Activated T-cell treated with anti-CD3 and anti-CD28 coated beads for 4 hours (primary cell): Measurements from ENCODE around the gene MARCKS.

Experiments
- DNase-seq: peaks from one replicate; pipeline ENCODE4 v3.0.0-alpha.2; 2020

Gene MARCKS

GRCh38 chr6:113854531-113855499 lies 2.3 kb upstream of the MARCKS start:
- DNase-seq = no peak

DNA sequence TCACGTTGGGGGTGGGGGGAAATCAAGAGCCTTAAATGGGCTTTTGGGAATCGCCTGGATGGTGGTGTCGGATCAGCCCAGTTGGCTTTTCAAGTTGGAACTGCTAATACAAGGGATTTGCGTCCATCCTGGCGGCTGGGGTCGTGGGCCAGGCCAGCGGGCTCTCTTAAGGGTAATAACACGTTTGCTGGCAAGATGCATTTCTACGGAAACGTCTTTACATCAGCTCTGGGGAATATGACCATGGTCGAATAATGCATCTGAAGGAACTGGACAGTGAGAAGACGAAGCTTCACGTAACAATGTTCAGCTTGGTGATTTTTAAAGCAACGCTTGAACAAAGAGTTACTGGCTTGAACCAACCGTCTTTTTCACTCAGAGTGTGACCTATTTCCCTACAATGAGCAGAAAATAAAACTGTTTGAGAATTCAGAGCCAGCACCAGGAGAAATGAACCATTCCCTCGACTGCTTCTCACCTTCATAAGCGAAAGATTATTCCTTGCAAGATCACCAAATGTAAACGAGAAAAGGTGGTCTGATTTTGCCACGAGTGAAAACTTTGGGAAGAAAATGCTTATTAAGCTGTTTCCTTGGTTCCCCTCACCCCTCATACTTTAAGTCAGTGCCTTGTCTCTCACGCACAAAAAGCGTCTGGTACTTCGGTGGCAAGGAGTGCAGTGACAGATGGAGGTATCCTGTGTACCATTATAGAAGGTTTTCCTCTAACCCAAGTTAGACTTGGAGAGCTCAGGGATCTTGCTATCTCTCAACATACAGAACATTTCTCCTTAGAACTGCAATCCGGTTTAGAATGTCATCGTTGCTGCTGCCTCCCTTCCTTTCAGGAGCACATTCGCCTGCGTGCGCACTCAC lies 1.4 kb upstream of the MARCKS start:
- DNase-seq = no peak

DNA sequence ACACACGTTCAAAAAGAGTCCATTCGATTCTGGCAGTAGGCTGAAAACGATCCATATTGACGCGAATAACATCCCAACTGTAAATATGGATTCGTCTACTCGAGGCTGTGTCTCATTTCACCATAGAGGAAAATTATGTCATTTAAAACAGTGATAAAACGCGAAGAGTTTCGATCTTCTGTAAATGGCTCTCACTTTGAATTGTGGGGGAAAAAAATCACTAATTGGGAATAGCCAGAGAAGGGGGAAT lies 845 bp upstream of the MARCKS start:
- no peak for DNase-seq

DNA sequence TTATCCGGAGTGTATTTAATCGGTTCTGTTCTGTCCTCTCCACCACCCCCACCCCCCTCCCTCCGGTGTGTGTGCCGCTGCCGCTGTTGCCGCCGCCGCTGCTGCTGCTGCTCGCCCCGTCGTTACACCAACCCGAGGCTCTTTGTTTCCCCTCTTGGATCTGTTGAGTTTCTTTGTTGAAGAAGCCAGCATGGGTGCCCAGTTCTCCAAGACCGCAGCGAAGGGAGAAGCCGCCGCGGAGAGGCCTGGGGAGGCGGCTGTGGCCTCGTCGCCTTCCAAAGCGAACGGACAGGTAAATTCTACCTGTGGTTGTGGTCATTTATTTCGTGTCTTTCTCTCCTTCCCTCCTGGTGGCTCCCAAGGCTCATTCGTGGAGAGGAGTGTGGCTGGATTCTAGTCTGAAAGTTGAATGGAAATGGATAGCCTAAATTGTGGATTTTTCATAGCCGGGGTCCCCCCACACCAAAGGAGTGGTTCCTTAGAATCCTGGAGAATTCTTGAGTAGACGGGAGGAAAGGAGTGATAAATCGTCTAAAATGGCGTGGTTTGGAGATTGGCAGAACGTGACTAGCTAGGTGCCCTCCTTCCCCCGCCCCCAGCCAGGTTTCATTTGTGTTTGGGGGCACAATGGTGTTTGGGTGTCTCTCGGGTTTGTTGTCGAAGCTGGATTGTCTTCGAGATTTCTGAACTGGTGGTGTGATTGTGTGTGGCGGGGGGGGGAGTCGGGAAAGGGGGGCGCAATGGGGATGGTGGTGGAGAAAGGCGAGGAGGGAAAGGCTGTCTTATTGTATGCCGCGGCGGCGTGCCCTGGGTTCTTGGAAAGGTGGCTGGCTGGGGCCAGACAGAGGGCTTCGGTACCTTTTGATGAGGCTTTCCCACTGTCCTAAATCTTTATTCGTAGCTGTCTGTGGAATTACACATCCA lies 673 bp downstream of the MARCKS start:
- no peak for DNase-seq

DNA sequence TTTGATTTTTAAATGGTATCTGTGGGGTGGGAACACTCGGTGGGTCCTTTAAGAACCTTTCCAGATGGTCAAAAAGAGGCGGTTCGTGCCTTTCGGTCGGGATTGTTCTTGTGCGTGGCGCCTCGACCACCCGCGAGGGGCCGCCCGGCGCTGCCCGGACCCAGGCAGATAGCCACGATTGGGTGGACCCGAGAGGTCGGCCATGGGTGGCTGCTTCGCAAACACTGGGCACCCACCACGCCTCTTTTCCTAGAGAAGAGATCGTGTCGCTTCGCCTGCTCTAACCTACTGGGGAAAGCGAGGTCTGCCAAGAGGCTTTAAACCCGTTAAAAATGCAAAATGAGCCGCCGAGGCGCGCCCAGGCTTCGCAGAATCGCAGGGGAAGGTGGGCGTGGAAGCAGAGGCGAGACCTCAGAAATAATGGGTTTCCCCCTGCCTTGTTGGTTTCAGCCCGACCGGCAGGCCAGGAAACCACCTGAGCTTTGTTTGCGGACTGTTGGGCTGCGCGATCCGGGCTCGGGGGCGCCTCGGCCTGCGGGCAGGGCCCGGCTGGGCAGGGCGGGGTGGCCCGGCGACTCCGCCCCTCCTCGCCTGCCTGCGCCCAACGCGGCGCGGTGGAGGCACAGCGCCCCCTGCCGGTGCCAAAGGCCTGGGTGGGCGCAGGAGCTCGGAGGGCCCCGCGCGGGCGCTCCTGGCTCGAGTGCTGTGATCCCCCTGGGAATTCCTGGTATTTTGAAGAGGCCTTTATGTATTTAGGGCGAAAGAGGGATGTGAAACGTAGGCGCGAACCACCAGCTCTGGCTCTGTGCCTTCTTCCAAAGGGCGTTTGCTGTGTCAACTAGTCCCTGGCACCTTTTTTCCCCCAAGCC lies 1.6 kb downstream of the MARCKS start:
- DNase-seq = peak; percentile 53

GRCh38 chr6:113859349-113860180 lies 2.4 kb downstream of the MARCKS start:
- no peak for DNase-seq

DNA sequence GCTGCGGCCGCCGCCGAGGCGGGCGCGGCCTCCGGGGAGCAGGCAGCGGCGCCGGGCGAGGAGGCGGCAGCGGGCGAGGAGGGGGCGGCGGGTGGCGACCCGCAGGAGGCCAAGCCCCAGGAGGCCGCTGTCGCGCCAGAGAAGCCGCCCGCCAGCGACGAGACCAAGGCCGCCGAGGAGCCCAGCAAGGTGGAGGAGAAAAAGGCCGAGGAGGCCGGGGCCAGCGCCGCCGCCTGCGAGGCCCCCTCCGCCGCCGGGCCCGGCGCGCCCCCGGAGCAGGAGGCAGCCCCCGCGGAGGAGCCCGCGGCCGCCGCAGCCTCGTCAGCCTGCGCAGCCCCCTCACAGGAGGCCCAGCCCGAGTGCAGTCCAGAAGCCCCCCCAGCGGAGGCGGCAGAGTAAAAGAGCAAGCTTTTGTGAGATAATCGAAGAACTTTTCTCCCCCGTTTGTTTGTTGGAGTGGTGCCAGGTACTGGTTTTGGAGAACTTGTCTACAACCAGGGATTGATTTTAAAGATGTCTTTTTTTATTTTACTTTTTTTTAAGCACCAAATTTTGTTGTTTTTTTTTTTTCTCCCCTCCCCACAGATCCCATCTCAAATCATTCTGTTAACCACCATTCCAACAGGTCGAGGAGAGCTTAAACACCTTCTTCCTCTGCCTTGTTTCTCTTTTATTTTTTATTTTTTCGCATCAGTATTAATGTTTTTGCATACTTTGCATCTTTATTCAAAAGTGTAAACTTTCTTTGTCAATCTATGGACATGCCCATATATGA lies 3.2 kb downstream of the MARCKS start:
- DNase-seq = no peak

DNA sequence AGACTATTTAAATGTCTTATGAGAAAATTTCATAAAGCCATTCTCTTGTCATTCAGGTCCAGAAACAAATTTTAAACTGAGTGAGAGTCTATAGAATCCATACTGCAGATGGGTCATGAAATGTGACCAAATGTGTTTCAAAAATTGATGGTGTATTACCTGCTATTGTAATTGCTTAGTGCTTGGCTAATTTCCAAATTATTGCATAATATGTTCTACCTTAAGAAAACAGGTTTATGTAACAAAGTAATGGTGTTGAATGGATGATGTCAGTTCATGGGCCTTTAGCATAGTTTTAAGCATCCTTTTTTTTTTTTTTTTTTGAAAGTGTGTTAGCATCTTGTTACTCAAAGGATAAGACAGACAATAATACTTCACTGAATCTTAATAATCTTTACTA lies 5.0 kb downstream of the MARCKS start:
- no peak for DNase-seq

GRCh38 chr6:113870917-113871316 lies 13.8 kb downstream of the MARCKS start:
- no peak for DNase-seq

GRCh38 chr6:113871975-113872374 lies 14.8 kb downstream of the MARCKS start:
- DNase-seq = no peak

- DNase-seq = no peak
Measured at GRCh38 chr6:113873043-113873667, 16.0 kb downstream of the MARCKS start.

DNA sequence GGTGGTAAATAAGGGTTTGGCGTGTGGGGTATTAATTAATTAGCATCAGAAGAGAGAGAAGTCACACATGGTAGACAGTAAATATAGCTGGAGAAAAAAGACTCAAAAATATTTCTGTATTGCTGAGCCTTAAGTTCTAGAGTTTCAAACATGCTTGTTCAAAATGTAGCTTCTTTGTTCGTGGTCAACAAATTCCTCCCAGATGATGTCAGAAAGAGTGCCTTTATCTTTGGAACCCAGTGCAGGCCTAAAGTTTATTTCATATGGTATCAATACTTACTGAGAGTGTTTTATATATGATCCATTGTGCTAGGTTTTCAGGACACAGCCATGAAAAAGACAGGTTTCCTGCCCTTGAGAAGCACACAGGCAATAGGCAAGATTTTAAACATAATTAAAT lies 18.3 kb downstream of the MARCKS start:
- DNase-seq = no peak

DNA sequence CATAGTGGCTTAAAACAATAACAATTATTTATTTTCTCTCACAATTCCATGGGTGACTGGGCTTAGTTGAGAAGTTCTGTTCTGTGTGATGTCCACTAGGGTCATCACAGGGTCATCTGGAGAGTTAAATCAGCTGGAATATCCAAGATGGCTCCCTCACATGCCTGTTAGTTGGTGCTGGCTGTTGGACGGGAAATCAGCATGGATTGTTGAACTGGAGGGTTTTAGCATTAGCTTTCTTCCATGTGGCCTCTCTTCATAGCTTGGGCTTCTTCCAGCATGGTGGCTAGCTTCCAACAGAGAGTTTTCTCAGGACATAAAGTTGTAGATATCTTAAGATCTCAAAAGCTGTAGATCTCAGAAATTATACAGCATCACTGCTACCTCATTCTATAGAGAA lies 19.6 kb downstream of the MARCKS start:
- DNase-seq = no peak

- no peak for DNase-seq
Measured at GRCh38 chr6:113879186-113880096, 22.3 kb downstream of the MARCKS start.

- DNase-seq = no peak
Measured at GRCh38 chr6:113881478-113881980, 24.4 kb downstream of the MARCKS start.

DNA sequence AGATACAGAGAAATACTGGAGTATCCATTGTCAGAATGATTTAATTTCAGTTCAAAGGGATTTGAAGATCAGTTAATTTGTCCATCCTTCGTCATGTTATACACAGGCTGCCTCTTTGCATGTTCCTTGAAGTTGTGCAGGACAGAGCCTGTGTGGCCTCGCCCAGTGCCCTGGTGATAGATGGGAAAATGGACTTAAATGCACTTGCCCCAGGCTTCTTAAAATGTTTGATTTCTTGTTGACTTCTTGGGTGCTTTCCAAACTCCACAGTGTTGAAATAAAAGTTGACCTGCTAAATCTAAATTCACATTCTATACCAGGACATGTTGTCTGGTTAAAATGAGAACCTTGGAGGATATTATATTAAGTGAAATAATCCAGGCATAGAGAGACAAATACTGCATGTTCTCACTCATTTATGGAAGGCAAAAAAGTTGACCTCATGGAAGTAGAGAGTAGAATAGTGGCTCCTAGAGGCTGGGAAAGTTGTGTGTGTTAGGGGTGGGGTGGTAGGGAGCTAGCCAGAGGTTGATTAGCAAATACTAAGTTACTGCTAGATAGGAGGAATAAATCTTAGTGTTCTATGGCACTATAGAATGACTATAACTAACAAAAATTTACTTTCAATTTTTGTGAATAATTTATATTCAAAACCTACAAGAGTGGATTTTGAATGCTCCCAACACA lies 25.3 kb downstream of the MARCKS start:
- no peak for DNase-seq

DNA sequence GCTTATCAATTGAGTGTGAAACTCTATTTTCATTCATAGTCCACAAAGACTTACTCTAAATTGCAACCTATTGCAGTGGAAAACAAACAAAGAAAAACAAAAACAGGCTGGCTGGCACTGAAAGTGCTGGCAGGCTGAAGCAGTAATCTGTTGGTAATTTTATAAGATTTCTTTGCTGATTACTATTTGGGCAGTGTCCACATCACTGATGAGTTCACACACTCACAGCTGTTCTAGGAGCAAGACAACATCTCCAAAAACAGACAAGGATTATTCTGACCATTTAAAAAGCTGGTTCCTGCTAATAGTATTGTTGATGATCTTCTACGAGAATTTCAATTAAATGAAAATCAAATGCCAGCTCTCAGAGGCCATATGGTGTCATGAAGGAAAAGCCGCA lies 26.9 kb downstream of the MARCKS start:
- no peak for DNase-seq

DNA sequence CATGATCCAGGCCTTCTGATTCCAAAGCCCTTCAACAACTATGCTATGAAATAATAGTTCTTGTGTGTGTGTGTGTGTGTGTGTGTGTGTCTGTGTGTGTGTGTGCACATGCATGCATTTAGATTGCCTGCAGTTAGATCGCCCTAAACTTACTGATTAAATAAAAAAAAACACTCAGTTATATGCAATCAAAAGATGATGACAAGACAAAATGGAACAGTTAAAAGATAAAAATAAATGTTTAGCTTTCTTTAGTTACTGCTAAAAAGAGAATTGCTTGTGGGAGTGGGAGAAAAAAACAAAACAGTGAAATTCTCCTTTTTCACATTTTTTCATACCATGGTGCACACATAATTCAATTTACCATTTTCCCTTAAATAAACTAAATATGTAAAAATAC lies 29.4 kb downstream of the MARCKS start:
- no peak for DNase-seq
